ENCODE measurements around the gene GLI2.

Gene GLI2

GRCh38 chr2:120709608-120710041, 26.0 kb upstream of the GLI2 start:
- 5 to 9% methylated on average over 5 of the region's 5 CpGs for WGBS, 2 experiments
- no peaks in the 10 kb centered on the region for H3K4me1 ChIP-seq (ENCODE audit: control insufficient read depth, insufficient read depth, low read length)
- no peak overlapping the region for H3K27ac ChIP-seq (ENCODE audit: insufficient read depth, low read depth, low read length, poor library complexity, severe bottlenecking)
- peaks cover 21% of the 10 kb centered on the region for H3K27me3 ChIP-seq (ENCODE audit: control insufficient read depth, insufficient read depth, low read length, poor library complexity, severe bottlenecking)
- H3K36me3 ChIP-seq (ENCODE audit: control insufficient read depth, insufficient read depth, low read length): no peaks in the 10 kb centered on the region
- no peak overlapping the region for H3K4me3 ChIP-seq (ENCODE audit: insufficient read depth, low read depth, low read length)
- H3K9me3 ChIP-seq (ENCODE audit: control insufficient read depth, low read length): no peaks in the 10 kb centered on the region

GRCh38 chr2:120710256-120710655, 25.4 kb upstream of the GLI2 start:
- H3K36me3 ChIP-seq (ENCODE audit: control insufficient read depth, insufficient read depth, low read length): no peaks in the 10 kb centered on the region
- 58 to 59% methylated on average over 16 of the region's 16 CpGs for WGBS, 2 experiments
- H3K27me3 ChIP-seq (ENCODE audit: control insufficient read depth, insufficient read depth, low read length, poor library complexity, severe bottlenecking): peaks cover 21% of the 10 kb centered on the region
- H3K27ac ChIP-seq (ENCODE audit: insufficient read depth, low read depth, low read length, poor library complexity, severe bottlenecking): no peak overlapping the region
- H3K4me1 ChIP-seq (ENCODE audit: control insufficient read depth, insufficient read depth, low read length): no peaks in the 10 kb centered on the region
- no peak overlapping the region for H3K4me3 ChIP-seq (ENCODE audit: insufficient read depth, low read depth, low read length)
- H3K9me3 ChIP-seq (ENCODE audit: control insufficient read depth, low read length): no peaks in the 10 kb centered on the region

GRCh38 chr2:120711694-120712093, 24.0 kb upstream of the GLI2 start:
- H3K4me3 ChIP-seq (ENCODE audit: insufficient read depth, low read depth, low read length): no peak overlapping the region
- no peaks in the 10 kb centered on the region for H3K9me3 ChIP-seq (ENCODE audit: control insufficient read depth, low read length)
- H3K27me3 ChIP-seq (ENCODE audit: control insufficient read depth, insufficient read depth, low read length, poor library complexity, severe bottlenecking): peaks cover 21% of the 10 kb centered on the region
- H3K4me1 ChIP-seq (ENCODE audit: control insufficient read depth, insufficient read depth, low read length): no peaks in the 10 kb centered on the region
- 92 to 94% methylated on average over 5 of the region's 5 CpGs for WGBS, 2 experiments
- no peaks in the 10 kb centered on the region for H3K36me3 ChIP-seq (ENCODE audit: control insufficient read depth, insufficient read depth, low read length)
- H3K27ac ChIP-seq (ENCODE audit: insufficient read depth, low read depth, low read length, poor library complexity, severe bottlenecking): no peak overlapping the region

DNA sequence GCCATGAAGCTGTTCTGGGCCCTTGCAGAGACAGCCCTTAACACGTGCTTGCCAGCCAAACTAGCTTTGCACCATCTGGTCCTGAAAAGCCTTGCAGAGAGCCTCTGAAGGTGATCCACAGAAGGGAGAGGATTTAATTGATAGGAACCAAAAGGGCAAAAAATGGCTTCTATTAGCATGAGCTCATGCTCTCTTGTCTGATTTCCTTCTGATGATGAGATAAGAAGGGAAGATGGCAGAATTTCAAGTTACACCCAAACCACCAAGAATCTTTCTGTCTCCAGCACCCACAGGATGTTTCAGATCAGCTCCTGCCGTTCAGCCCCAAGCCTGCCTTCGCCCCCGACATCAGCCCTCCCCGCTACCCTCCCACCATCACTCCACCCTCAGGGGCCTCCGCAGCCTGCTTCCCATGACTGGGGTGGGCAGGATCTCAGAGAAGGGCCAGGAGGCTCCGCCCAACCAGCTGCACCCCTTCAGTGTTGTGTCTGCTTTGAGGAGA, 23.4 kb upstream of the GLI2 start:
- Histone ChIP-seq H3K27ac (ENCODE audit: insufficient read depth, low read depth, low read length, poor library complexity, severe bottlenecking) (no peak overlapping the region), H3K4me3 (ENCODE audit: insufficient read depth, low read depth, low read length) (no peak overlapping the region), H3K9me3 (ENCODE audit: control insufficient read depth, low read length) (no peaks in the 10 kb centered on the region), H3K27me3 (ENCODE audit: control insufficient read depth, insufficient read depth, low read length, poor library complexity, severe bottlenecking) (peaks cover 21% of the 10 kb centered on the region), H3K36me3 (ENCODE audit: control insufficient read depth, insufficient read depth, low read length) (no peaks in the 10 kb centered on the region), H3K4me1 (ENCODE audit: control insufficient read depth, insufficient read depth, low read length) (no peaks in the 10 kb centered on the region)
- WGBS, 2 experiments: 83 to 85% methylated on average over 7 of the region's 7 CpGs

GRCh38 chr2:120715353-120715752, 20.3 kb upstream of the GLI2 start:
- H3K4me3 ChIP-seq (ENCODE audit: insufficient read depth, low read depth, low read length): no peak overlapping the region
- no peaks in the 10 kb centered on the region for H3K36me3 ChIP-seq (ENCODE audit: control insufficient read depth, insufficient read depth, low read length)
- H3K4me1 ChIP-seq (ENCODE audit: control insufficient read depth, insufficient read depth, low read length): no peaks in the 10 kb centered on the region
- H3K9me3 ChIP-seq (ENCODE audit: control insufficient read depth, low read length): no peaks in the 10 kb centered on the region
- peaks cover 1% of the 10 kb centered on the region for H3K27me3 ChIP-seq (ENCODE audit: control insufficient read depth, insufficient read depth, low read length, poor library complexity, severe bottlenecking)
- WGBS, 2 experiments: 72 to 82% methylated on average over 8 of the region's 8 CpGs
- H3K27ac ChIP-seq (ENCODE audit: insufficient read depth, low read depth, low read length, poor library complexity, severe bottlenecking): no peak overlapping the region

DNA sequence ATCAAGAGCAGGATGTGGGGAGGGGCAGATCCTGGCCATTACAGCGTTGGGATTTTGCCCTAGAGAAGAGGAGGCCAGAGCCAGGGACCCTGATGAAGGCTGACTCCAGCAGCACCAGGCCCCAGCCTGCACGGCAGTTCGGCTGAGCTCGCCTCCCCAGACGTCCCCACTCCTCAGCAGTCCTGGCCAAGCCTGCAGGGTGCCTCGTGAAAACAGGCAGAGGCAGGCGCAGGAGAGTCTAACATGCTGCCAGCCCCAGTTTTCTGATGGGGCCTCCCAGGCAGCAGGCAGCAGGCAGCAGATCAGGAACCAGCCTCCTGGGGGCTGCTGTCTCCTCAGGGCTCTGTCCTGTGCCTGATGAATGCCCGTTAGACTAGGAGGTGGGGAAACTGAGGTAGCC, 19.7 kb upstream of the GLI2 start:
- 78% methylated on average over 8 of the region's 8 CpGs for WGBS, 2 experiments
- H3K36me3 ChIP-seq (ENCODE audit: control insufficient read depth, insufficient read depth, low read length): no peaks in the 10 kb centered on the region
- no peak overlapping the region for H3K27ac ChIP-seq (ENCODE audit: insufficient read depth, low read depth, low read length, poor library complexity, severe bottlenecking)
- H3K4me3 ChIP-seq (ENCODE audit: insufficient read depth, low read depth, low read length): no peak overlapping the region
- H3K4me1 ChIP-seq (ENCODE audit: control insufficient read depth, insufficient read depth, low read length): no peaks in the 10 kb centered on the region
- H3K27me3 ChIP-seq (ENCODE audit: control insufficient read depth, insufficient read depth, low read length, poor library complexity, severe bottlenecking): no peaks in the 10 kb centered on the region
- H3K9me3 ChIP-seq (ENCODE audit: control insufficient read depth, low read length): no peaks in the 10 kb centered on the region

- Histone ChIP-seq H3K27me3 (ENCODE audit: control insufficient read depth, insufficient read depth, low read length, poor library complexity, severe bottlenecking) (no peaks in the 10 kb centered on the region), H3K4me3 (ENCODE audit: insufficient read depth, low read depth, low read length) (no peak overlapping the region), H3K9me3 (ENCODE audit: control insufficient read depth, low read length) (no peaks in the 10 kb centered on the region), H3K27ac (ENCODE audit: insufficient read depth, low read depth, low read length, poor library complexity, severe bottlenecking) (no peak overlapping the region), H3K4me1 (ENCODE audit: control insufficient read depth, insufficient read depth, low read length) (no peaks in the 10 kb centered on the region), H3K36me3 (ENCODE audit: control insufficient read depth, insufficient read depth, low read length) (no peaks in the 10 kb centered on the region)
- WGBS, 2 experiments: 77 to 79% methylated on average over 15 of the region's 15 CpGs
These were observed 18.8 kb upstream of the GLI2 start for GRCh38 chr2:120716641-120717585.

DNA sequence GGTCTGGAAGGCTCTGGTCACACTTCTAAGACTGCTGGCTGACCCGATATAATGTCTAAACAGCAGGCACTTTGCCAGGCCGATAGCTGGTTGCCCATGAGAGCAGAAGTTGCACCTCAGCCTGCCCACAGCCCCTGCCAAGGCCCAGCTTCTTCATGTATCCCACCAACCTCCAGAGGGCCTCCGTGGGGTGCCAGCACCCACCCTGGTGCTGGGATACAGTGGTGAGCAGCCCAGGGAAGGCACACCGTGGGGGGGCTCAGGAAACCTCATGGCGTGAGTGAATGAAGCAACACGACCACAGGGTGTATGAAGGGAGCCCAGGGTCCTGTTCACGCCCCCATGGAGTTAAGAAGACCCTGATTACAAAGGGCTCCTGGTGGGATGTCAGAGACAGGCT, 16.2 kb upstream of the GLI2 start:
- WGBS, 2 experiments: 88 to 89% methylated on average over 7 of the region's 7 CpGs
- H3K9me3 ChIP-seq (ENCODE audit: control insufficient read depth, low read length): no peaks in the 10 kb centered on the region
- H3K4me3 ChIP-seq (ENCODE audit: insufficient read depth, low read depth, low read length): no peak overlapping the region
- H3K4me1 ChIP-seq (ENCODE audit: control insufficient read depth, insufficient read depth, low read length): peaks cover 14% of the 10 kb centered on the region
- H3K27ac ChIP-seq (ENCODE audit: insufficient read depth, low read depth, low read length, poor library complexity, severe bottlenecking): no peak overlapping the region
- no peaks in the 10 kb centered on the region for H3K27me3 ChIP-seq (ENCODE audit: control insufficient read depth, insufficient read depth, low read length, poor library complexity, severe bottlenecking)
- no peaks in the 10 kb centered on the region for H3K36me3 ChIP-seq (ENCODE audit: control insufficient read depth, insufficient read depth, low read length)

GRCh38 chr2:120720231-120720630, 15.4 kb upstream of the GLI2 start:
- no peak overlapping the region for H3K4me3 ChIP-seq (ENCODE audit: insufficient read depth, low read depth, low read length)
- peaks cover 14% of the 10 kb centered on the region for H3K4me1 ChIP-seq (ENCODE audit: control insufficient read depth, insufficient read depth, low read length)
- no peaks in the 10 kb centered on the region for H3K9me3 ChIP-seq (ENCODE audit: control insufficient read depth, low read length)
- no peaks in the 10 kb centered on the region for H3K27me3 ChIP-seq (ENCODE audit: control insufficient read depth, insufficient read depth, low read length, poor library complexity, severe bottlenecking)
- H3K27ac ChIP-seq (ENCODE audit: insufficient read depth, low read depth, low read length, poor library complexity, severe bottlenecking): no peak overlapping the region
- no peaks in the 10 kb centered on the region for H3K36me3 ChIP-seq (ENCODE audit: control insufficient read depth, insufficient read depth, low read length)
- 95 to 96% methylated on average over 7 of the region's 7 CpGs for WGBS, 2 experiments

- H3K27ac ChIP-seq (ENCODE audit: insufficient read depth, low read depth, low read length, poor library complexity, severe bottlenecking): no peak overlapping the region
- H3K9me3 ChIP-seq (ENCODE audit: control insufficient read depth, low read length): no peaks in the 10 kb centered on the region
- no peaks in the 10 kb centered on the region for H3K36me3 ChIP-seq (ENCODE audit: control insufficient read depth, insufficient read depth, low read length)
- WGBS, 2 experiments: 96 to 97% methylated on average over 8 of the region's 8 CpGs
- H3K4me1 ChIP-seq (ENCODE audit: control insufficient read depth, insufficient read depth, low read length): peaks cover 14% of the 10 kb centered on the region
- H3K4me3 ChIP-seq (ENCODE audit: insufficient read depth, low read depth, low read length): no peak overlapping the region
- no peaks in the 10 kb centered on the region for H3K27me3 ChIP-seq (ENCODE audit: control insufficient read depth, insufficient read depth, low read length, poor library complexity, severe bottlenecking)
These were observed 14.8 kb upstream of the GLI2 start for GRCh38 chr2:120720746-120721375.

Data from ectodermal cell (in vitro differentiated cells).